Hepatocyte (in vitro differentiated cells): ENCODE results near the gene ITPKB.

Source experiments
- EZH2 ChIP-seq: fragments of 200-600 bp; sonication (generic); IDR thresholded peaks from 2 replicates; pipeline ENCODE4 v1.6.1; 2016; ENCODE audit warnings: antibody characterized with exemption, mild to moderate bottlenecking, borderline replicate concordance
- EZH2phosphoT487 ChIP-seq: fragments of 200-600 bp; sonication (generic); IDR thresholded peaks from one replicate; pipeline ENCODE4 v1.6.1; 2018; ENCODE audit warnings: antibody characterized with exemption, mild to moderate bottlenecking, low read depth, moderate library complexity; ENCODE audit not compliant: unreplicated experiment, severe bottlenecking
- TF ChIP-seq, protein P1 (sequence below): fragments of 200-600 bp; sonication (generic); IDR thresholded peaks from 2 replicates; pipeline ENCODE4 v1.5.1; 2016; ENCODE audit warnings: antibody characterized with exemption, mild to moderate bottlenecking; ENCODE audit not compliant: poor library complexity

DNA sequence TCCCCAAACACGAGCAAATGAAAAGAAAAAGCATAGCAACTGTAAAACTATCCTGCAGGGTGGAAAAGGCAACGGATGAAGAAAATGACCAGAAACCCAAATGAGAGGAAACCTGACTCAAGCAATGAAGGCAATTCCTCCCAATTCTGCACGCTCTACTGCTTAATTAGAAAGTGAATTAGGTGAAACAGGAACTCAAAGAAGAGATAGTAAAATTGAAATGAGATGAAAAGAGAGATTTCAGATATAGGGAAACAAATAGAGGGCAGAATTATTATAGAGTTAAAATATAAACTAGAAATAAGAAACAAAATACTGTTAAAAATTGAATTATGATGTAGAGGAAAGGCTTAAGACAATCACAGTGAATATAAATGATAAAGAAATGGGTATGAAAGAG lies 27.5 kb upstream of the ITPKB start:
- no peak for TF ChIP-seq EZH2
- TF ChIP-seq, protein P1, sequence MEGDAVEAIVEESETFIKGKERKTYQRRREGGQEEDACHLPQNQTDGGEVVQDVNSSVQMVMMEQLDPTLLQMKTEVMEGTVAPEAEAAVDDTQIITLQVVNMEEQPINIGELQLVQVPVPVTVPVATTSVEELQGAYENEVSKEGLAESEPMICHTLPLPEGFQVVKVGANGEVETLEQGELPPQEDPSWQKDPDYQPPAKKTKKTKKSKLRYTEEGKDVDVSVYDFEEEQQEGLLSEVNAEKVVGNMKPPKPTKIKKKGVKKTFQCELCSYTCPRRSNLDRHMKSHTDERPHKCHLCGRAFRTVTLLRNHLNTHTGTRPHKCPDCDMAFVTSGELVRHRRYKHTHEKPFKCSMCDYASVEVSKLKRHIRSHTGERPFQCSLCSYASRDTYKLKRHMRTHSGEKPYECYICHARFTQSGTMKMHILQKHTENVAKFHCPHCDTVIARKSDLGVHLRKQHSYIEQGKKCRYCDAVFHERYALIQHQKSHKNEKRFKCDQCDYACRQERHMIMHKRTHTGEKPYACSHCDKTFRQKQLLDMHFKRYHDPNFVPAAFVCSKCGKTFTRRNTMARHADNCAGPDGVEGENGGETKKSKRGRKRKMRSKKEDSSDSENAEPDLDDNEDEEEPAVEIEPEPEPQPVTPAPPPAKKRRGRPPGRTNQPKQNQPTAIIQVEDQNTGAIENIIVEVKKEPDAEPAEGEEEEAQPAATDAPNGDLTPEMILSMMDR: no peak
- no peak for TF ChIP-seq EZH2phosphoT487
